HG03135 (cell line): ENCODE measurements around the gene AGBL1.

ENCODE experiments used
- ATAC-seq: cut with Tn5 transposase; IDR thresholded peaks from one replicate; pipeline ENCODE4 v1.9.1; 2021; ENCODE audit warnings: mild to moderate bottlenecking, moderate library complexity; ENCODE audit not compliant: unreplicated experiment

The AGBL1 gene

DNA sequence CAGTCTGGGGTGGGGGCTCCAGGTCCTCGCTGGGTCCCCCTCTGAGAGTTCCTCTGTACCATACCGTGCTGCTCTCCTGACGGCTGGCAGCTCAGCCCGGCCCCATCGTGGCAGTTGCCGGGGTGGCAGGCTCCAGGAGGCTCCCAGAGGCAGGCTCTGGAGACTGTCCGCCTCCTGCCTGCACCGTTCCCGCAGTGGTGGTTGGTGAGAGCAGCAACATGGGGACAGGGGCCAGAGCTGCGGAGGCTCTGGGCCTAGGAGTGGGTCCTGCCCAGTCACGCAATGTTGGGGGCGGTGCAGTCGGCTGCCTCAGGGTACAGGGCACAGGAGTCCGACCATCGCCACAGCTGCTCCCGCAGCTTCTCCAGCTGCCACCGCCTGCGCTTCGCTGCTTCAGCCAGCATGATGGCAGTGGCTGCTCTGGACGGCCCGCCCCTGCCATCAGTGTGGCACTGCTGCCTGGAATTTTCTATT is 492.7 kb downstream of the AGBL1 start:
- ATAC-seq, result no peak

DNA sequence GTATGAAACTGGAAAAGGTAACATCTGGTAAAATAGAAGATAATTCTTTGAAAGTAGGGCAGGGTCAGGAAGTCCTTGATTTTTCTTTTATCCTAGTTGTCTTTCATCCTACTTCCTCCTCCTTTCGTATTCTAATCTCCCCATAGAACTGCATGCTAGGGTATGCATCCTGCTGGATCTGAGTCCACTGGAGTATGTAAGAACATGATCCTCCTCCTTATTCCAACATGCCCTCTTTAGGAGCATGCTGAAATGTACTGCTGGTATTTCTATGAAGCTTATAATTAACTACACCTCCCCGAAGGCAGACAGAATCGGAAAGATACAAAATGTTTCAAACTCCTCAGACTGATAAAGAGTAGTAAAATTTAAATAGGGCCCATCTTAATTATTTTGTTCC is 493.8 kb downstream of the AGBL1 start:
- ATAC-seq, result no peak

DNA sequence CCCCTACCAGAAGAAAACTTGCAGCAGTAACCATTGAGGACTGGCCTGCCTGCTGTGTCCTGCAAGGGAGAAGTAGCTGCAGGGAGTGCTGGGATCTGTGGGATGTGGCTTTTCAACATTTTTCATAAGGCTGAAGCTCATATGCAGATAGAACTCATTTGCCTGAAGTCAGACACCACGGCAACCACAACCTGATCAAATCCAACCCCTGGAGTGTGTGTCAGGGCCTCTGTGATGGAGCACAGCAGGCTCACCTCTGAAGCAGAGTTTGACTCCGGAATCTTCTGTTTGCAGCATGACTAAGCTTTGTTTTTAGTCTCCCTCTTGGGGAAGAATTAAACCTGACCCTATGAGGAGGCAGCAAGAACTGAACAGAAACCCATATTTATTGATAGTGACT is 508.7 kb downstream of the AGBL1 start:
- no peak for ATAC-seq

DNA sequence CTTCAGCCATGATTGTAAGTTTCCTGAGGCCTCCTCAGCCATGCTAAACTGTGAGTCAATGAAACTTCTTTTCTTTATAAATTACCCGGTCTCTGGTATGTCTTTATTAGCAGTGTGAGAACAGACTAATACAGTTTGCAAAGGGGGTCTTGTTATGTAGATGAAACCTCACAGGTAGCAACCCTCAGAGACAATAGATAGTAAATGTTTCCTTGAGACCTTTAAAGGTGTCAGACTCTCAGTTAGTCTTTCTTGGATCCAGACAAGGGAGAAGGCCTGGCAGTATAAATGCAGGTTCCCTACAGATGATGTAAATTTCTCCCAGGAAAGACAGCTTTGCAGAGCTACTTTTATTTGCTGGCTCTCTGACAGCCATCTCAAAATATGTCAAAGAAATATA is 510.8 kb downstream of the AGBL1 start:
- no peak for ATAC-seq

DNA sequence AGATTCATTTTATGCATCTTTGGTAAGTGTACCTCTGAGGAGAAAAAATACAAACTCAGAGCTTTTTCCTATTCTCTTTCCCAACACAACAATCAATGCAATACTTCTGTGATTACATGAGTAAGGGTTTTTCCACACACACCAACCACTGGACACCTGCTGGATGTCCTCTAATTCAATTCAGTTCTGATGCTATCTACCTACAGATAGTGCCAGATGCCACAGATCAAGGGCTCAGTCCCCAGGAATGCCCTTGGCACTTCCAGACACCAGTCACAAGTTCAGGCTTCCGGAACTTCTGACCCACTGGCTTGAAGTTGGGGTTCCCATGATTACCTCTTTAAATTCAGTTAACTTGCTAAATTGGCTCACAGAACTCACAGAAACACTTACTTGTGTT is 511.5 kb downstream of the AGBL1 start:
- no peak for ATAC-seq

DNA sequence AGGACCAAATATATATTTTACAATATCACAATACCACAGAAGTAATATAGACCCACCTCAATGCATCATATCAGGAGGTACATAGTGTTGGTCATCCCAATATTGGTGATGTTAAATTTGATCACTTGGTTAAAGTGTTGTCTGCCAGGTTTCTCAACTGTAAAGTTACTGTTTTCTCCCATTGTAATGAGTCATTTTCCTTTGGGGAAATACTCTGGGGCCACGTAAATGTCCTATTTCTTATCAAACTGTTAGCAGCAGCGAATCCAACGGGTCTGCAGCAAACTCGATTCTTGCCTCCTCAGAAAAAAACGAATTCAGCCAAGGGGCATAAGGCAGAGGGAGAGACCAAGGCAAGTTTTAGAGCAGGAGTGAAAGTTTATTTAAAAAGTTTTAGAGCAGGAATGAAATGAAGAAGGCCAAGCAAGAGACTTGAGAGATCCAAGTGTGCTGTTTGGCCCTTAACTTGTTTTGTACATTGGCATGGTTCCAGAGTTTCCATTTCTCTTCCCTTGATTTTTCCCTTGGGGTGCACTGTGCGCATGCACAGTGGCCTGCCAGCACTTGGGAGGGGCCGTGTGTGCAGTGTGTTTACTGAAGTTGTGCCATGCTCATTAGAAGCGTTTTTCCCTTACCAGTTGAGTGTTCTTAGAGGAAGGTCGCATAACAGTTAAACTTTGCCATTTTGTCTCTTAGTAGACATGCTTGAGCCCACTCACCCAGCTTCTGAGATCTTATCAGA is 512.5 kb downstream of the AGBL1 start:
- no peak for ATAC-seq

DNA sequence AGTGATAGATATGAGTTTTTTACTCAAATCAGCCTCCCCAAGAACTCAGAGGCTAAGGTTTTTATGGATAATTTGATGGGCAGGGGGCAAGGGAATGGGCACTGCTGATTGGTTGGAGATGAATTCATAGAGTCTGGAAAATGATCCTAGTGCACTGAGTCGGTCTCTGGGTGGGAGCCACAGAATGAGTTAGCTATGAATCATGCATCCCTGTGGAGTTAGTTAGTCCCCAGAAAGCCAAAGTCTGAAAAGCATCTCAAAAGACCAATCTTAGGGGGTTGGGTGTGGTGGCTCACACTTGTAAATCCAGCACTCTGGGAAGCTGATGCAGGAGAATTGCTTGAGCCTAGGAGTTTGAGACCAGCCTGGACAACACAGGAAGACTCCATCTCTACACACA is 516.1 kb downstream of the AGBL1 start:
- ATAC-seq, result no peak

DNA sequence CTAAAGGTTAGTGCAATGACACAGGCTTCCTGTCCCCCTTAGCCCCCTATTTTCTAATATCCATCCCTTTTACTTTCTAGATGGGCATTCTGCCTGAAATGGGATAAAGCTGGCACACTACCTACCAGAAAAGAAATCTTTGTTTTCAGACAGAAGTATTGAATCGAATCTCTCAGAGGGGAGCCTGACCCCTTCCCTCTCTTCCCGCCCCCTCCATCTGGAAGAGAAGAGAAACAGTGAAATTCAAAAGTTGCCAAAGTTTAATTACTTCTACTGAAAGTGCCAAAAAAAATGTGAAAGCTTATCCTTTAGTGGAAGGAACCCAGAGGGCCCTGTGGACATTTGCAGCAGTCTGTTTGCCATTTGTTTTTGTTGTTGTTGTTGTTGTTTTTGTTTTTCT is 523.8 kb downstream of the AGBL1 start:
- no peak for ATAC-seq

DNA sequence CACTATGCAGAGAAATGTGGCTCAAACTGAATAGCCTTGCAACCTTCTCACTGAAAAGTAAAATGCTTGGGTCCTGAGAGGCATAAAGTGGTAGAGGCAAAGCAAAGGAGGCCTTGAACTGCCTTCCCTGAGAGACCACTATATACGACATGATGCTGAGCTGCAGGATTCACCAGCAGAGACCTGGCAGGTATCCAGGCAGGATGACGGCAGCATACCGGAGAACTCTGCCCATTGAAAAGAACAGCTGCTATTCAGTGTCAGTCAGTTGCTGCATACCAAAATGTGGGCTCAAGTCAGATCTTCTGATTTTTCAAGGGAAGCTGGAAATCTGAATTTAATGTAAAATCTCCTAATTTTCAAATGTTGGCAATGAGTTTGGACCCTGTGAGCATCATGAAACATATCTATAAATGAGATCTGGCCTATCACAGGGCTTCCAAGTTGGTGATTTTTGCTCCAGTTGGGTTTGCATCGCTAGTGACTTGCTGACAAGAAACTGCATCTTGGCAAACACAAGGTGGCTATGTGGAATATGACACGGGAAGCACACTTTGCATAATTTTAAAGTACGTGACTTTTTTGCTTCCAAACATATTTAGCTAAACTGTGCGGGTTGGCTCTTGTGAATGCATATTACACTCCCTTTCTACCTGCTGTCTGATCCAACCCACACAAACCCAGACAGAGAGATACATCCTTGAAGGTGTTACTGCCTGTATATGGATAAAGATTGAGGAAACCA is 529.0 kb downstream of the AGBL1 start:
- no peak for ATAC-seq

DNA sequence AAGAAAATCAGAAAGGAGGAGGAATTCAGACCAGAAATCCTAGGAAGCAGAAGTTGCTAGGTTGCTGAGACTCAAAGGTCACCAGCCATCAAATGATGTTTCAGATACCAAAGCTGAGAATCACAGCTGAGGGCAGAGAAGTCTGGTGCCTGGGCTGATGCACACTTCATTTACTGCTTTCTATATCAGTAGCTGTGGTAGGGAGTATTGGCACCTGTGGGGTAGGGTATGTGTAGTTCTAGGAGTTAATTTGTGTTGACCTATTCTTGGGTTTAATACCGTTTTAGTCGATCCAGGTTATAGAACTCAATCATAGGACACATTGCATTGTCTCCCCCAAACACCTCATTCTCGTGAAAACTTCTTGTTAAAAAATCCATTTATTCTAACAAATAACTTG is 529.6 kb downstream of the AGBL1 start:
- ATAC-seq, result no peak

DNA sequence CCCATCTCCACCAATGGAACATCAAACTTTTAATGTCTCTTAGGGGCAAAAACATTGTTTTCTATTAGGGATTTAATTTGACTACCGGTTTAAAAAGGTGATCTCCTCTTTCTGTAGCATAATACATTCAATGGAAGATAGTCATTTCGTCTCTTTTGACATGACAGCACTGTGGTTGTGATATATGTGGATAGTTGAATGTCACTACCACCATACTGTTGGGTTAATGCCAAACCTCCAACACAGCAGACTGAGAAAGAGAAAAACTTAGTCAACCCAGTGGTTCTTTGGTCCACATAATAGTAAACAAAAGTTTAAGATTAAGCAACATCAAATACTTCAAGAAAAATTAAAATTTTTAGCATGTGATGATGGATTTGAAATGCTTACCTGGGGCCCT is 530.4 kb downstream of the AGBL1 start:
- no peak for ATAC-seq

DNA sequence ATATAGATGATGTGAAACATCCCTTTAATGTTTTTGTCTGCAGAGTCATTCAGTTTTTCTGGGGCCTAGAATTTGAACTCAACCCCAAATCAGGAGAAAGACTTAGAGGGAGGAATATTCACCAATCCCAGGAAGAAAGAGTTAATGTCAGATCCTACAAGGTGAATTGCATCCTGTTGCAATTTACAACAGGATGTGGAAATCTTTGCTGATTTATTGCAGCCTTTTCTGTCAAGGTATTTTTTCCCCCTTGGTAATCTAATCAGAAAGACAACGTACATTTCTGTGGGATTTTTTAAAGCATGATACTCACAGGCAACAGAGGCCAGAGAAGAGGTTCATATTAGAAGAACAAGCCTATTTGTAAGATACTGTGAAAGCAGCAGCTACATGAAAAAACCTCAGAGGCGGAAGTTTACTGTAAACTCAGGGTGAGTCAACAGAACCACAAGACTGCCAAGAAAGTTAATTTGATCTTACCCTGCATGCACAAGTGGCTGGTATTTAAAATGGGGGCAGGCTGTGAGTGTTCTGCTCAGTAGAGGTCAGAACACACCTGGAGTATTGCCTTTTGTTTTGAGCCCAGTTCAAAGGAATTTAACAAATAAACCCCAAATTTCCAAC is 531.9 kb downstream of the AGBL1 start:
- no peak for ATAC-seq

DNA sequence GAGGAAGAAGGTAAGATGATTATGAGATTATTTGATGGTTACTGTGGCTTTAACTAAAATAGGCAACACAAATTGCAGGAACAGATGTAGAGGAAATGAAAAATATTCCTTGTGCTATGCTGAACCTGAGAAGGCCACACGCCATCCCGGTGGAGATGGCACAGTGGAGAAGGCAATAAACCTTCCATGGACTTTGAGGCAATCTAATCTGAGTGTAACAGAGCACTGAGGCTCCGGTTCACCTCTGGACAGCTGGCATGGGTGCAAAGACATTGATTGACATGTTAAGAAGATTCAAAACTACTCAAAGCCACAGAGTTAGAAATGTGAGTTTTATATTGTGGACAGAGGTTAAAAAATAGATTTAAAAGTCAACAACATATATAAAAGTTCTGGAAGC is 535.7 kb downstream of the AGBL1 start:
- ATAC-seq, result no peak

DNA sequence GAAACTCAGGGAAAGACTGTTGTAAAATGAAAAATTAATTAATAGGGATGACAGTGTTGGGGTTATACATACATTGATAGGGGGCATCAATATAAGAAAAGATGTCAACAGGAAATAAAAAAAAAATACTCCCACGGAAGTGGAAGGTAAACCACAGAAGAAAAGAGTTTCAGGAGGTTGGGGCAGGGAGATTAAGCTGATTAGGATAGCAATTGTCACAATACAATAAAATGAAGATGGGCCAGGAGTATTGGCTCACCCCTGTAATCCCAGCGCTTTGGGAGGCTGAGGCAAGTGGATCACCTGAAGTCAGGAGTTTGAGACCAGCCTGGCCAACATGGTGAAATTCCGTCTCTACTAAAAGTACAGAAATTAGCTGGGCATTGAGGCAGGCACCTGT is 536.1 kb downstream of the AGBL1 start:
- no peak for ATAC-seq

DNA sequence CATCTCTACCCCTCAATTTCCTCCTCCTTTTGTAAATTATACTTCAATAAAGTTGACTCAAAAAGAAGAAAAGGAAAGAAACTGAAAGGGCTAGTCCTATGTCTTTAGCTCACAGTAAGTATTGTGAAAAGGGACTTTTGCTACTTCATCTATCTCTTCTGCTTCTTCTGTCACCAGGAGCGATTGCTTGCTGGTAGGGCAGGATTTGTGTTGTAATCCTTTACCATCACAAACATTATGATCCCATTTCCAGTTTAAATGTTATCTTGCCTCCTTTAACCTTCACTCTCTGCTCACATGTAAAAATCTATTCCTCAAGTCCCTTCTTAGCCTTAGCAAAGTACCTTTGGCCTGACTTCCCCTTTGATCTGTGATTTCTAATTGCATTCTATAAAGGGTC is 537.1 kb downstream of the AGBL1 start:
- no peak for ATAC-seq

DNA sequence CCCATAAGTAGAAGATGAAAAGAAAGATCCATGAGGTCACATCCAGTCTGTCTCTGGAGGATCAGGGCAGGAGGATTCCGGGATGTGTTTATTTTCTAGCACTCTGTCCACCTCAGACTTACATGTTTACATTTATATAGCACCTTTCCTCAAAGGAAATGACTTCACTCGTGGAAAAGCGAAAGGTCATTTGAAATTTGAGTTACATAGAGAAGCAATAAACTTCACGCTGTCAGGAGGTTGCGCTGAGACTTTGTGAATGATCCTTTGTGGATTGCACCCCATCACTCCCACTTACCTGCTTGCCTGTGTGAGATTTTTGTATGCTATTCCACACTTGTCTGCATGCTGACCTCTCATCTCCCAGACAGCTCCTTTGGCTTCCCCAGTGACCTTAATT is 540.5 kb downstream of the AGBL1 start:
- no peak for ATAC-seq

DNA sequence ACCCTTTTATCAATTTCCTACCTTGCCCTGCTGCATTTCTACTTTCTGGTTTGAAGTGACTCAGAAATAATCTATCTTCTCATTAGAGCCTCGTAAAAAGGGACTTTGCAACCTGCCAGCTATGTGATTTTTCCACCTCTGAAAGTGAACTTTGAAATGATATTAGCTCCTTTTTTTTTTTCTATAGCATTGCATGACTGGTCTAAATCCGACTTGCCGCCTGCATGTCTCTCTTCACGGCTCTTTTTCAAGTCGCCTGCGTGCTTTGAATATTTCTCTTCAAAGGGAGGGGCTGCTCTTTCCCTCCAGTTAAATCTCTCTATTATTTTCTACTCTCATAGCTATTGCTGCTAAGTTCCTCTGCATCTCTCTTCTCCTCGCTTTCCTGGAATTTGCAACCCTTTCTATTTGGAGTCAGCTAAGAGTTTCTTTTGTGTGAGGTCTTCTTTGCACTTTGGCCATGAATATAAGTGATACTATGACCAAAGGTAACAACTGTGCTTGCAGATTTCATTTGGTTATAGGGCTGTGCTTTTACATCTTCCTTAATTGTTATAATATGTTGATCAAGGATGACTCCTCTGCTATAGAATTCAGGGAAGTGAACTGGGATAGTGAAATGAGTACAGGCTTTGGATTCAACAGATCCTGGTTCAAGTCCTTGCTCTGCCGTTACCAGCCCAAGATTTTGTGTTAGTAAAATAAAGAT is 541.1 kb downstream of the AGBL1 start:
- ATAC-seq, result no peak

DNA sequence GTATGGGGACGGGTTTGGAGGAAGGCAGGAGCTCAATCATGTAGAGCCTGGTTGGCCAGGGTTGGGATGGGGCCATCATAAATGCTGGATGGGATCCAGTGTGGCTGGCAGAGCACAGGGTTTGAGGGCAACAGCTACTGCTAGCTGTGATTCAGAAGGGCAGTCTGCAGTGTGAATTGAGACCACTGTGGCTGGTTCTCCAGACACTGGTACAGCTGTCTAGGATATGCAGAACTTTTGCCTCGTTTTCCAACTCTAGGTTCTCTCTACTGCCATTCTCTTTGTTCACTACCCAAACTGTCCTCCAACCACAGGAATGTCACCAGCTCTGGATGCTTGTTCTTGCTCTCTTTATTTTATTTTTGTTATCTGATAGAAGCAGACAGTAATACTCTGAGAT is 543.6 kb downstream of the AGBL1 start:
- no peak for ATAC-seq

DNA sequence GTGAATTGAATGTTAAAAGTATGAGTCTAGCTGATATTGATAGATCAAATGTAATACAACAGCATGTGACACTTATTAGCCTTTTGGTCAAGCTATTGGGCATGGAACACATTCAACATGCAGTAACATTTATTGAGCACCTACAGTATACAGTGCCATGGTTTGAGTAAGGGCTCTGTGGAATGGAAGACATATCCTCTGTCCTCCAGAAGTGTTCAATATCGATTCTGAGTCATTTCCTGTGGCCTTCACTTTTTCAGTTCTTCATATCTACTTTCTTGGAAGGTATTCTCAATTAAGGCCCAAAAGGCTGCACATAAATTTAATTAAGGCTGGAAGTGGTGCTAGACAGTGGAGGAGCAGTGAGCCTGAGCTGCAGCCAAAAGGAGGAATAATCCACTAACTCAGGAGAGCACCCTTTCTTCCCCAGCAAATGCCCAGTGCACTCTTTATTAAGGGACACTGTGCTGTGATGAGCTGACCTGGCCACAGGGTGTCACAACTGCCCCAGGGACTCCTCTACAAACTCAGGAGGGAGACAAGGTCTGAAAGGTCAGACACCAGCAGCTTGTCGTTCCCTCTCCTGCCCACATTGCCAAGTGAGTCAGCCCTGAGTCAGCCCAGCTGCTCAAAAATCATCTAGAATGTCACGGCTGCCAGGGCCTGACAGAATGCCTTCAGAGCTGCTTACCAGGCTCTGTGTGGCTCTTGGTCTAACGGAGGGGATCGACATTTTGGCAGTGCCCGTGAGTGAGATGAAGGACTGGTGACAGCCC is 544.8 kb downstream of the AGBL1 start:
- ATAC-seq, result no peak

DNA sequence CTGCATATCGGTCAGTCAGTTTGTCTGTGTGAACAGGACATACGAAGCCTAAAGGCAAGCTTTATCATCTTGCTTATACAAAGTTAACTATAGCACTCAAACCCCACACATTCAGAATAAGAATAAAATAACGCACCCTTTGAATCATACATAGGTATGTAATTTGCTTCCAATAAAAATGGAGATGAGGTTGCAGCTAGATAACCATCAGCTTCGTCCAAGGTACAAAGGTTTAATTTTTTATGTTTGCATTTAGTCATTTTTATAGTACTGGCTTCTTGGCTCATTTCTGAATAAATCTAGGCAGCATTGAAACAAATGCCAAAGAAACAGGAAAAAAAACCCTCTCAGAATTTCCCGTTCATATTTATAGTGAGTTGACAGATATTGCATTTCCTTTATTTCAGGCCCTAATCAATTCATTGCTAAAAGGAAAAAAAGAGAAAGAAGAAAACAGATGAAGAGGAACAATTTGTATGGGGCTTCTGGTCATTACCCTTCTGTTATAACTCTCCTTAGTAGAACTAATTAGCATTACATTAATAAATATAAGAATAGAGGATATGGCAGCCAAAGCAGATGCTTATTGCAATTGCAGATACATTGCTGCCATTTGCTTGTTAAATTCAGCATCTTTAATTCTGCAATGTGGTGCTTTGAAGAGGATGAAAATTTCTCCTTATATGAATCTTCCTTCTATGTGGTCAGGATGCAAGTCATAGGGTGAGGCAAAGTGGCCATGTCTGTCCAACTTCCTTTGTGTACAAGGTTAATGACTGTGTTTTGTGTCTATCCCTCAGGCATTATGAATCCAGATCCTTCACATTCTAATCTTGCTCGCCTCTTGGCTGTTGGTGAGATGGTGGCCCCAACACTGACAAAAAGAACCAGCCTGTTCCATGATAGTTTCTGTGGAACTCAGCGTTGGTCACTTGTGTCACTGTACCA is 550.0 kb downstream of the AGBL1 start:
- no peak for ATAC-seq
